GM21737 (cell line): Measurements from ENCODE around the gene ASAP2.

Experiments used
- ATAC-seq: cut with Tn5 transposase; IDR thresholded peaks from one replicate; pipeline ENCODE4 v1.9.1; 2021; ENCODE audit warnings: mild to moderate bottlenecking, moderate library complexity; ENCODE audit not compliant: unreplicated experiment

Gene ASAP2

GRCh38 chr2:9271691-9272090 is 65.1 kb downstream of the ASAP2 start:
- no peak for ATAC-seq

- ATAC-seq = no peak
Observed at GRCh38 chr2:9273486-9274130, 67.0 kb downstream of the ASAP2 start.

DNA sequence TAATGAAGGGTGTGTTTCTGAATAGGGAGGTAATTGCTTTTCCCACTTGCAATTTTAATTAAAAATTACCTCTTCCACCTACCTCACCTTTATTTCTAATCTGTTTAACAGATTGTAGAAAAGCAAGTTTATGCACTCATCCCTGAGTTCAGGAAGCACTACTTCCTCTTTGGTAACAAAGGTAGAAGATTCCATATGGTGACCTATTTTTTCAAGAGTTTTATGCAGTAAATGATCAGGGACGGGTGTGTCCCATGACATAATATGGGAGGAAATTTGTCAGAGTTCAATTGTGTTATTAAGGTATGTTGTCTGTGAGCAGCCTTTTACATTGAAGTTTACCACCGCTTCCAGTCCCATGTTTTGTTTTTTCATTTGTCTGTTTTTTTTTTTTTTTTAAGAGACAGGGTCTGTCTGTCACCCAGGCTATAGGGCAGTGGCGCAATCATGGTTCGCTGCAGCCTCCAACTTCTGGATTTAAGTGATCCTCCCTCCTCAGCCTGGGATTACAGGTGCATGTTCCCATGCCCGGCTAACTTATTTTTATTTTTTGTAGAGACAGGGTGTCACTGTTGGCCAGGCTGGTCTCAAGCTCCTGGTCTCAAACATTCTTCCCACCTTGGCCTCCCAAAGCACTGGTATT is 68.2 kb downstream of the ASAP2 start:
- ATAC-seq = no peak

- ATAC-seq = no peak
Observed at GRCh38 chr2:9275399-9275798, 68.8 kb downstream of the ASAP2 start.

- ATAC-seq = no peak
Observed at GRCh38 chr2:9276074-9276473, 69.5 kb downstream of the ASAP2 start.

- ATAC-seq = no peak
Observed at GRCh38 chr2:9276901-9277451, 70.4 kb downstream of the ASAP2 start.

DNA sequence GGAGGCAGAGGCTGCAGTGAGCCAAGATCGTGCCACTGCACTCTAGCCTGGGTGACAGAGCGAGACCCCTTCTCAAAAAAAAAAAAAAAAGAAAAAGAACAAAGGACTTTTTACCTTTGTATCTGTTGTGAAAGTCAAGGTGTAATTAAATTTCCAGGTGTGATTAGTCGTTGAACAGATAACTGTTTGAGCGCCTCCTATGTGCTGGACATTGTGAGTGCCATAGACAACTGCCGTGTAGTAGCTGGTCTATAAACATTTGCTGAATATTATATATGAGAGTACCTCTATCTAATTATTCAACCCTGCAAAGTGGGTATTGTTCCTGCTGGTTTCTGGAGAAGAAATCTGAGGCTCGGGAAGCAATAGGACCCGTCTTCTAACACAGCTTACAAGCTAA is 71.8 kb downstream of the ASAP2 start:
- ATAC-seq = no peak

- no peak for ATAC-seq
Observed at GRCh38 chr2:9279426-9279825, 72.8 kb downstream of the ASAP2 start.

GRCh38 chr2:9280224-9280623 is 73.6 kb downstream of the ASAP2 start:
- no peak for ATAC-seq

- no peak for ATAC-seq
Observed at GRCh38 chr2:9281145-9281544, 74.5 kb downstream of the ASAP2 start.

- ATAC-seq = no peak
Observed at GRCh38 chr2:9282128-9283112, 75.8 kb downstream of the ASAP2 start.

DNA sequence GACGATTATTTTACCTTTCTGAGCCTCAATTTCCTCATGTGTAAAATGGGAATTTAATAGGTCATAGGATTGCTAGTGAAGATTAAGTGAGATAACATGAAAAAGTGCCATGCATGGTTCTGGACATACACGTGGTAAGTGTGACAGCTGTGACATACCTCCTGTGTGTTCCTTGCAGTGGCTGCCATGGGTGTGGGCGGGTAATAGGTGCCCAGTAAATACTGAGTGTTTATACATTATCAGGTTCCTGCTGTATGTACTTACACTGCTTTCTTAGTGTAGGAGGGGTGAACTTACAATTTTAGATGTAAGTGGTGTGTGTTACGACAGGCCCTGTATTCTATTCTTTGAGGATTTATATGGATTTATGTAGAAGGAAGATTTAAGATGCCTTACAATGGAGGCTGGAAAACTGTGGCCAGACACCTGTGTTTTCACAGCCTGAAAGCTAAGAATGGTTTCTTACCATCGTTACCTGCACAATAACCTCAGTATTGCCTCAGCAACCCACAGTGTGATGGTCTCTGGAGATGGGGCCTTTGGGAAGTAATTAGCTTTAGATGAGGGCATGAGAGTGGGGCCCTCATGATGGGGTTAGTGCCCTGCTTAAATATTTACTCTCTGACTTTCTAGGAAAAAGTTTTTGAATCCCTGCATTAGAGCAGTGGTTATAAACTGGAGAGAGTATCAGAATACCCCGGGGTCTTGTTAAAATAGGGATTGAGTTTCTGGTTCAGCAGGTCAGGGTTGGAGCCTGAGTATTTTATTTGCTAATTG is 78.1 kb downstream of the ASAP2 start:
- no peak for ATAC-seq

- no peak for ATAC-seq
Observed at GRCh38 chr2:9285385-9285920, 78.8 kb downstream of the ASAP2 start.

GRCh38 chr2:9285921-9286320 is 79.3 kb downstream of the ASAP2 start:
- no peak for ATAC-seq

- no peak for ATAC-seq
Observed at GRCh38 chr2:9286554-9287399, 80.2 kb downstream of the ASAP2 start.

- ATAC-seq = no peak
Observed at GRCh38 chr2:9287400-9288045, 80.9 kb downstream of the ASAP2 start.

GRCh38 chr2:9288233-9288632 is 81.6 kb downstream of the ASAP2 start:
- ATAC-seq = no peak

- no peak for ATAC-seq
Observed at GRCh38 chr2:9288681-9289338, 82.2 kb downstream of the ASAP2 start.
